NCI-H345 (cell line): ENCODE results near the gene ZNF337.

Experiments
- DNase-seq: peaks from one replicate; lab custom pipeline; 2025; lab: John Stamatoyannopoulos, UW

The ZNF337 gene

DNA sequence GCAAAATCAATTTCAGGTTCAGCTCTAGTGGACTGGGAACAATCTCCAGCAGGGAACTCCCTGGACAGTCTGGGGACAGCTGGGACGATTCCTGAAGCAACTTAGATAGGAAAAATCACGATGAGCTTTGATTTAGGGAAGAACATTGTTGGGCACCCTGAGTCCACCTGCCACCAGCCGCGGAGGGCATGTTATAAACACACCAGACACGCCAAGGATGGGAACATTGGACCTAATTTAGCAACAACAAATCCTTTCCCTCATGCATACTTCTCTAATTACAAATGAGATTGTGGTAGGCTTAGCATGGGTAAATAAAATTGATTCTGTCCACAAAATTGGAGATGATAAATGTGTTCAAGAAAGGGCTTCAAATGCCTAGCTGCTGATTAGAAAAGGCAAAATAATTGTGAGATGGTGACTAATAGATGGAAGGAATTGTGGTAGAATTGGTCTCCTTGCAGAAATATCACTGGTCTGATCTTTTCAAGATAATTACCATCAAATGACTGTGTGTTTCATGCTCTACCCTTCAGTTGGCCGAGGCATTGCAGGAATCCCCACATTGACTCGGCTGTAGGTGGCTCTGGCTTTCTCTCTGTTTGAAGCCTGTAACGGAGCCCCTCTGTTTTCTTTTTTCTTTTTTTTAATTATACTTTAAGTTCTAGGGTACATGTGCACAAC is 66.7 kb downstream of the ZNF337 start:
- DNase-seq, result no peak

DNA sequence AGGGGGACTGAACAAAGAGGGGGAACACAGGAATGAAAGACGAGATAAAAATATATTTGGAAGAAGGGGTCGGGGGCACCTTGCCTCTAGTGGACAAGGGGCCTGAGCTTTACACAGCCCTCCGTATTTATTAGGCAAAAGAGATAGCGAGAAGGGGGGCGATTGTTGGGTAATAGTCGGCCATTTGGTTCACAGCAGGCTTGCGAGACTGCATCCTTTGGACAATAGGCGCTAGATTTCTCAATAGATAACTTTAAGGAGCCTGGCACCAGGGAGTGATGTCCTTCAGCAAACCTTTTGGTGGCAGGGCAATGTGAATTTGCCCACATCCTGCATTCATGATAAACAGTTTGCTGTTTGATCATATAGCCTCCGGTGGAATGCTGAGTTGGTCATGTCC is 69.9 kb downstream of the ZNF337 start:
- no peak for DNase-seq

- no peak for DNase-seq
Observed at GRCh38 chr20:25624500-25624939, 72.1 kb downstream of the ZNF337 start.
